Measurements from ENCODE around the gene CYLD. TPM values are rescaled to one million over a fixed set of nuclear protein-coding genes. Genes with fewer than 3 reads are reported as not detected.
A peak's percentile ranks its signal among the peaks of the same experiment; 100 is the strongest.

Gene CYLD
- 10 to 100 TPM; 21.9 to 61.7 (median 39.9) TPM for total RNA-seq
- 10 to 100 TPM; 10.3 to 11.8 TPM for polyA plus RNA-seq
- long read RNA-seq, donor 1, transcript CYLD-202 (18 exons, 3,536 nt), result minor isoform, 11 of 57 reads
- long read RNA-seq, donor 1, transcript CYLD-214 (18 exons, 3,513 nt), result major isoform, 23 of 57 reads
- long read RNA-seq, donor 1, partial matches to known transcripts, result 11 of 57 reads
- long read RNA-seq, donor 1, other reads (novel, unspliced or antisense), result 12 of 57 reads
- long read RNA-seq, donor 2, transcript CYLD-202 (18 exons, 3,536 nt), result major isoform, 15 of 52 reads
- long read RNA-seq, donor 2, transcript CYLD-214 (18 exons, 3,513 nt), result minor isoform, 14 of 52 reads
- long read RNA-seq, donor 2, partial matches to known transcripts, result 9 of 52 reads
- long read RNA-seq, donor 2, other reads (novel, unspliced or antisense), result 14 of 52 reads
- long read RNA-seq, donor 3, transcript CYLD-214 (18 exons, 3,513 nt), result major isoform, 21 of 39 reads
- long read RNA-seq, donor 3, partial matches to known transcripts, result 11 of 39 reads
- long read RNA-seq, donor 3, other reads (novel, unspliced or antisense), result 7 of 39 reads

DNA sequence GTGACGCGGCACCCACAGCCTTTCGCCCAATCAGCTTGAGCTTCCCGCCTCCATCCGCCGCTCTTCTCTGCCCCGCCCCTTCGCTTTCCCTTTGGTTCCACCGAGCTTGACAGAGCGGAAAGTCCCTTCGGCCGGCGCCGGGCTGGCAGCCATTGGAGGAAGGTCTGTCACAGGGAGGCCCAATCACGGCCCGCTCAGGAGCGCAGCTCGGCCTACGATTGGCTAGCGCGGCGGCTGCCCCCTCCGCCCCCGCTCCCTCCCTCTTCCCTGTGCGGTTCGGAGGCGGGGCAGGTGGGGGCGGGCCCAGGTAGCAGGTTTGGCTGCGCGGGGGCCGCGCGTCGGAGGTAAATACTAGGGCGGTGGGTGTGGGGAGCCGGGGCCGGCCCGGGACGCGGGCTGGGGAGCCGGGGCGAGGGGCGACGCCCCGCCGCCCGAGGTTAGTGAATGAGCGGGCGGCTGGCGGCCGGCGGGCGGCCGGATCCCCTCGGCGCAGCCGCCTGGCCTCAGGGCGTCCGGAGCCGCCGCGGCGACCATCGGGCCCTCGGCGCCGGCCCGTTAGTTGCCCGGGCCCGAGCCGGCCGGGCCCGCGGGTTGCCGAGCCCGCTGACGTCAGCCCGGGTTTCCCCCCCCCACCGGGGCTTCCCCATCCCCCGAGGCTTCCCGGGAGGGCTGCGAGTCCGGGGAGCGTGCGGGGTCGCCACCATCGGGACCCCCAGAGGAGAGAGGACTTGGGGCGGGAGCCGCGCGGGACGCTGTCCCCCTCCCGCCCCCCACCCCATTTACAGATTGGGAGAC lies at the start of gene CYLD:
CYLD (plus strand) TSS at position 306 of the 795 bp plus-strand sequence. CDS start 7,613 bp downstream, outside the sequence.
- intact Hi-C loops (cut with DNase I), result loop anchor here in 4 of 10 donors (1.0 to 10.0 kb wide), 7 partner anchors 43 to 370 kb away; no protein-coding TSS in a partner anchor
- Histone ChIP-seq H3K4me3 (peak within 1 kb of the TSS; percentile 48 to 98 (median 93)), H3K4me1 (peaks cover 0 to 50% (median 34%) of the 10 kb centered on the region in 9 donors), H3K36me3 (peaks cover 0 to 27% (median 0%) of the 10 kb centered on the region in 9 donors), H3K9me3 (no peaks in the 10 kb centered on the region), H3K27ac (peak within 1 kb of the TSS; percentile 75 to 98 (median 90)), H3K27me3 (no peaks in the 10 kb centered on the region)
- peak; percentile 99 to 100 for DNase-seq
- TF ChIP-seq CTCF (IDR thresholded peaks at IDR 0.05), result no peak
- ATAC-seq, result peak; percentile 98 to 100 (median 99)
- WGBS, 2 donors, result 0 to 1% methylated on average over 83 to 93 of the region's 93 CpGs

DNA sequence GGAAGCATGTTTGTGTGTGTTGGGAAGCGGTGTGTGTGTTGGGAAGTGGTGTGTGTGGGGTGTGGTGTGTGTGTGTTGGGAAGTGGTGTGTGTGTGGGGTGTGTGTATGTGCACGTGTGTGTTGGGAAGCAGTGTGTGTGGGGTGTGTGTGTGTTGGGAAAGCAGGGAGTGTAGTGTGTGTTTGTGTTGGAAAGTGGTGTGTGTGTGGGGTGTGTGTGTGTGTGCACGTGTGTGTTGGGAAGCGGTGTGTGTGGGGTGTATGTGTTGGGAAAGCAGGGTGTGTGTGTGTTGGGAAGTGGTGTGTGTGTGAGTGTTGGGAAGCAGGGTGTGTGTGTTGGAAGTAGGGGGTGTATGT lies 49.3 kb upstream of the CYLD start:
- Histone ChIP-seq H3K27ac (no peak overlapping the region), H3K27me3 (peaks cover 0 to 7% (median 0%) of the 10 kb centered on the region in 7 donors), H3K36me3 (no peaks in the 10 kb centered on the region), H3K9me3 (no peaks in the 10 kb centered on the region), H3K4me1 (peaks cover 9 to 47% (median 30%) of the 10 kb centered on the region in 9 donors), H3K4me3 (no peak overlapping the region)
- intact Hi-C loops (cut with DNase I), result no loop called here
- no peak for DNase-seq
- no peak for ATAC-seq
- TF ChIP-seq CTCF (IDR thresholded peaks at IDR 0.05), result no peak
- WGBS, 2 donors, result 95 to 96% methylated on average over 4 of the region's 4 CpGs

GRCh38 chr16:50692999-50693781 lies 48.7 kb upstream of the CYLD start, which contains the start of gene NOD2:
NOD2 (plus strand) TSS chr16:50693606; CDS start chr16:50699496, 5,890 bp downstream.
- peak within 1 kb of the TSS in 4 of 10 donors; percentile 39 to 92 (median 60) for H3K27ac ChIP-seq
- TF ChIP-seq CTCF (IDR thresholded peaks at IDR 0.05), result no peak
- H3K36me3 ChIP-seq, result no peaks in the 10 kb centered on the region
- no peak for DNase-seq
- H3K27me3 ChIP-seq, result peaks cover 0 to 7% (median 0%) of the 10 kb centered on the region in 7 donors
- H3K4me1 ChIP-seq, result peaks cover 11 to 48% (median 30%) of the 10 kb centered on the region in 9 donors
- WGBS, 2 donors, result 18 to 22% methylated on average over 45 to 56 of the region's 56 CpGs
- intact Hi-C loops (cut with DNase I), result no loop called here
- no peaks in the 10 kb centered on the region for H3K9me3 ChIP-seq
- H3K4me3 ChIP-seq, result peak within 1 kb of the TSS; percentile 37 to 68 (median 50)
- peak in 3 of 8 donors; percentile 30 to 68 (median 55) for ATAC-seq
